CD4-positive, alpha-beta memory T cell (primary cell): Measurements from ENCODE around the gene BEGAIN. TPM values are rescaled to one million over a fixed set of nuclear protein-coding genes. Genes with fewer than 3 reads are reported as not detected.

Experiments
- CTCF ChIA-PET: fragments of 350-600 bp; sonication (Branson Sonifier 250); formaldehyde crosslinking; loops from one replicate; lab custom pipeline; 2021; ENCODE audit warnings: inconsistent platforms; ENCODE audit not compliant: partially characterized antibody; lab: Charles Lee
- POLR2A ChIA-PET: fragments of 350-600 bp; sonication (Branson Sonifier 250); formaldehyde crosslinking; loops from one replicate; lab custom pipeline; 2021; ENCODE audit not compliant: partially characterized antibody; lab: Charles Lee
- DNase-seq, 5 donors: peaks; one replicate each; pipeline versions ENCODE4 v3.0.0 to v3.0.0-alpha.2; 2020 to 2022; ENCODE audit warnings: mixed read lengths in 1 of 5
- H3K27ac ChIP-seq: one replicate; pipeline ENCODE4 v1.7.0; 2013; ENCODE audit warnings: low read depth, low read length
- H3K27me3 ChIP-seq: 2 replicates; pipeline ENCODE4 v1.7.0; 2013; ENCODE audit warnings: mild to moderate bottlenecking, low read length, moderate library complexity; ENCODE audit not compliant: insufficient read depth
- H3K36me3 ChIP-seq: 2 replicates; pipeline ENCODE4 v1.7.0; 2013; ENCODE audit warnings: mild to moderate bottlenecking, low read length, moderate library complexity; ENCODE audit not compliant: insufficient read depth
- H3K4me1 ChIP-seq: 2 replicates; pipeline ENCODE4 v1.7.0; 2013; ENCODE audit warnings: mild to moderate bottlenecking, low read length, moderate library complexity; ENCODE audit not compliant: insufficient read depth
- H3K4me3 ChIP-seq, 2 donors: one replicate each; pipeline ENCODE4 v1.7.0; 2013; ENCODE audit warnings: low read length in 2 of 2, mild to moderate bottlenecking in 1 of 2
- H3K9me3 ChIP-seq, 2 donors: one replicate each; pipeline ENCODE4 v1.7.0; 2013; ENCODE audit warnings: low read length in 2 of 2, control low read depth in 1 of 2; ENCODE audit not compliant: control insufficient read depth in 1 of 2
- H3K27ac Mint-ChIP-seq, 7 donors: one replicate each; pipeline ENCODE4 v1.8.0; 2020 to 2021; ENCODE audit warnings: mixed read lengths in 7 of 7, mild to moderate bottlenecking in 6 of 7, inconsistent platforms in 3 of 7, moderate library complexity in 3 of 7
- H3K27me3 Mint-ChIP-seq, 2 donors: one replicate each; pipeline ENCODE4 v1.8.0; 2020 to 2021; ENCODE audit warnings: mixed read lengths in 2 of 2
- H3K36me3 Mint-ChIP-seq, 2 donors: one replicate each; pipeline ENCODE4 v1.8.0; 2020 to 2021; ENCODE audit warnings: mixed read lengths in 2 of 2, inconsistent platforms in 1 of 2, mild to moderate bottlenecking in 1 of 2
- H3K4me1 Mint-ChIP-seq, 4 donors: one replicate each; pipeline ENCODE4 v1.8.0; 2020 to 2021; ENCODE audit warnings: mixed read lengths in 4 of 4, mild to moderate bottlenecking in 1 of 4
- H3K4me3 Mint-ChIP-seq, 8 donors: one replicate each; pipeline ENCODE4 v1.8.0; 2020 to 2021; ENCODE audit warnings: mixed read lengths in 8 of 8, mild to moderate bottlenecking in 7 of 8, moderate library complexity in 6 of 8, inconsistent platforms in 3 of 8
- H3K9me3 Mint-ChIP-seq, 8 donors: one replicate each; pipeline ENCODE4 v1.8.0; 2020 to 2021; ENCODE audit warnings: mixed read lengths in 8 of 8, mild to moderate bottlenecking in 5 of 8, inconsistent platforms in 3 of 8, moderate library complexity in 1 of 8
- intact Hi-C: fragments of 100-400 bp; cut with micrococcal nuclease; formaldehyde crosslinking; loops from one replicate; pipeline ENCODE4 v1.15.1; 2023
- polyA plus RNA-seq, 2 donors: library from polyadenylated mRNA; unstranded; fragments of 300-500 nt; fragmentation: Illumina TruSeq; gene quantifications; one replicate each; pipeline ENCODE4 v1.2.3, GENCODE V29; 2021
- total RNA-seq, 2 experiments: library from RNA; stranded (reverse); gene quantifications; one replicate each; pipeline ENCODE4 v1.2.3, GENCODE V29; 2021

Gene BEGAIN
- total and polyA plus RNA-seq, 4 experiments from 2014 or later: 0.09 to 1.8 (median 1.2) TPM

- intact Hi-C loops: no loop called here
- Histone ChIP-seq H3K27ac (no peak overlapping the region), H3K4me3 (no peak overlapping the region), H3K27me3 (no peaks in the 10 kb centered on the region), H3K9me3 (no peaks in the 10 kb centered on the region), H3K4me1 (no peaks in the 10 kb centered on the region), H3K36me3 (no peaks in the 10 kb centered on the region)
- Mint-ChIP-seq H3K4me3 (no peak overlapping the region), H3K36me3 (peaks cover 0 to 2% of the 10 kb centered on the region in 2 donors), H3K4me1 (peaks cover 0 to 2% (median 0%) of the 10 kb centered on the region in 4 donors), H3K27ac (no peak overlapping the region), H3K9me3 (no peaks in the 10 kb centered on the region), H3K27me3 (no peaks in the 10 kb centered on the region)
- ChIA-PET POLR2A (no interaction called here), CTCF (interaction anchor here (1.0 to 1.6 kb wide), 2 partner anchors 13 to 112 kb away, joined by 3 to 5 read pairs; no protein-coding TSS in a partner anchor)
- peak in 1 of 5 donors; percentile 13 for DNase-seq
These were observed 53.3 kb downstream of the BEGAIN start for GRCh38 chr14:100533656-100534485.

GRCh38 chr14:100532906-100533655 lies 54.1 kb downstream of the BEGAIN start:
- CTCF ChIA-PET: interaction anchor here (1.0 to 1.6 kb wide), 2 partner anchors 14 to 113 kb away, joined by 3 to 5 read pairs; no protein-coding TSS in a partner anchor
- POLR2A ChIA-PET: interaction anchor here (0.7 kb wide), 1 partner anchor 13 kb away, joined by 3 read pairs; no protein-coding TSS in a partner anchor
- Histone ChIP-seq H3K4me1 (no peaks in the 10 kb centered on the region), H3K9me3 (no peaks in the 10 kb centered on the region), H3K4me3 (no peak overlapping the region), H3K27ac (no peak overlapping the region), H3K36me3 (no peaks in the 10 kb centered on the region), H3K27me3 (no peaks in the 10 kb centered on the region)
- Mint-ChIP-seq H3K9me3 (no peaks in the 10 kb centered on the region), H3K4me3 (no peak overlapping the region), H3K27me3 (no peaks in the 10 kb centered on the region), H3K4me1 (peaks cover 0 to 2% (median 0%) of the 10 kb centered on the region in 4 donors), H3K36me3 (peaks cover 4 to 5% of the 10 kb centered on the region in 2 donors), H3K27ac (peak overlapping the region in 1 of 7 donors; percentile 14)
- DNase-seq: no peak
- intact Hi-C loops: no loop called here

GRCh38 chr14:100532154-100532861 lies 54.9 kb downstream of the BEGAIN start:
- Histone ChIP-seq H3K9me3 (no peaks in the 10 kb centered on the region), H3K27ac (no peak overlapping the region), H3K4me1 (no peaks in the 10 kb centered on the region), H3K36me3 (no peaks in the 10 kb centered on the region), H3K27me3 (no peaks in the 10 kb centered on the region), H3K4me3 (no peak overlapping the region)
- POLR2A ChIA-PET: interaction anchor here (0.7 kb wide), 1 partner anchor 13 kb away, joined by 3 read pairs; no protein-coding TSS in a partner anchor
- H3K27me3 Mint-ChIP-seq: no peaks in the 10 kb centered on the region
- peak in 1 of 5 donors; percentile 15 for DNase-seq
- intact Hi-C loops: no loop called here
- H3K4me3 Mint-ChIP-seq: no peak overlapping the region
- peaks cover 0 to 2% (median 0%) of the 10 kb centered on the region in 4 donors for H3K4me1 Mint-ChIP-seq
- peak overlapping the region in 1 of 7 donors; percentile 14 for H3K27ac Mint-ChIP-seq
- no peaks in the 10 kb centered on the region for H3K9me3 Mint-ChIP-seq
- CTCF ChIA-PET: interaction anchor here (1.6 kb wide), 1 partner anchor 113 kb away, joined by 5 read pairs; no protein-coding TSS in a partner anchor
- H3K36me3 Mint-ChIP-seq: peaks cover 4 to 5% of the 10 kb centered on the region in 2 donors

GRCh38 chr14:100531152-100532121 lies 55.8 kb downstream of the BEGAIN start:
- ChIA-PET CTCF (no interaction called here), POLR2A (no interaction called here)
- H3K27me3 ChIP-seq: no peaks in the 10 kb centered on the region
- no peaks in the 10 kb centered on the region for H3K9me3 ChIP-seq
- no peak overlapping the region for H3K4me3 ChIP-seq
- H3K9me3 Mint-ChIP-seq: no peaks in the 10 kb centered on the region
- no peak overlapping the region for H3K4me3 Mint-ChIP-seq
- H3K27ac ChIP-seq: no peak overlapping the region
- H3K36me3 Mint-ChIP-seq: peaks cover 4 to 5% of the 10 kb centered on the region in 2 donors
- no peak overlapping the region for H3K27ac Mint-ChIP-seq
- H3K4me1 Mint-ChIP-seq: peaks cover 0 to 2% (median 0%) of the 10 kb centered on the region in 4 donors
- H3K27me3 Mint-ChIP-seq: no peaks in the 10 kb centered on the region
- no peaks in the 10 kb centered on the region for H3K4me1 ChIP-seq
- H3K36me3 ChIP-seq: peaks cover 6% of the 10 kb centered on the region
- intact Hi-C loops: no loop called here
- peak in 1 of 5 donors; percentile 12 for DNase-seq

GRCh38 chr14:100530270-100531072 lies 56.7 kb downstream of the BEGAIN start:
- intact Hi-C loops: no loop called here
- Histone ChIP-seq H3K4me3 (no peak overlapping the region), H3K36me3 (peaks cover 6% of the 10 kb centered on the region), H3K27ac (no peak overlapping the region), H3K27me3 (no peaks in the 10 kb centered on the region), H3K9me3 (no peaks in the 10 kb centered on the region), H3K4me1 (no peaks in the 10 kb centered on the region)
- peak in 1 of 5 donors; percentile 16 for DNase-seq
- CTCF ChIA-PET: no interaction called here
- POLR2A ChIA-PET: no interaction called here
- no peak overlapping the region for H3K4me3 Mint-ChIP-seq
- H3K27me3 Mint-ChIP-seq: no peaks in the 10 kb centered on the region
- peaks cover 0 to 2% (median 0%) of the 10 kb centered on the region in 4 donors for H3K4me1 Mint-ChIP-seq
- no peak overlapping the region for H3K27ac Mint-ChIP-seq
- H3K36me3 Mint-ChIP-seq: peaks cover 4 to 8% of the 10 kb centered on the region in 2 donors
- H3K9me3 Mint-ChIP-seq: no peaks in the 10 kb centered on the region
